ENCODE data around the gene OR52L1. TPM values are rescaled to one million over a fixed set of nuclear protein-coding genes. Genes with fewer than 3 reads are reported as not detected.

OR52L1 gene
- total and polyA plus RNA-seq, 2 of the 8 experiments (the other 6 are each of a cell fraction or from before 2014, with no cell fraction given) = 0.24 TPM; not detected in 1

DNA sequence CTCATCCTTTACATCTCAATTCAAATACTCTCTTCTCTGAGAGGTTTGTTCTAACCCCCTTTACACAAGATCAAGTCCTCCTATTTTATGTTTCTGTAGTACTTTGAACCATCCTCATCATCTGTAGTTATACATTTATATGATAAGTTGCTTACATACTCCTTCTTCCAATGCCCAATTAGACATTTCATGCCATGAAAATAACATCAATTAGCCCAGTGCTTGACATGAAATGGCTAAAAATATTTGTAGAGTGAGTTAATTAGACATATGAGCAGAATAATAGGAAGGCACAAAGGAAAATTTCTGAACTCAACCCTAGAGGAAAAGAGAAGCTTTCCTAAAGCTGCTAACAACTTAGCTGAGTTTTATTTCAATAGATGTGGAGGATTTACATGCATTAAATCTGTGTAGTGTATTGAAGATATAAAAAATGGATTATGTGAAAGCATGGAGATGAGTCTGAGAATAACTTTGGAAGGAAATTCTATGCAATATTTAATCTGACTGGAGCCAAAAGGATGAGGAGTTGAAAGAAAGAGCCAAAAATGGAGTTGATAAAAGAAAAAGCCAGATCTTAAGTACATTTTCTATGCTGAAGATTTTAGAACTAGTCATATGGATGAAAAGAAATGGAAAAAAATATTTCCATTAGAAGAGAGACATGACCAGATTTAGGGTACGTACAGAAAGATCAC is 44.1 kb upstream of the OR52L1 start, which contains the start of gene OR56A1:
Gene OR56A1 (minus strand): TSS at position 51 of the 698 bp plus-strand sequence. CDS start 3,066 bp downstream, outside the sequence.
- Histone ChIP-seq H3K9me3 (ENCODE audit: insufficient read depth in 2 of 2, low read depth in 1 of 2, low read length in 1 of 2) (no peaks in the 10 kb centered on the region), H3K14ac (ENCODE audit: insufficient read length) (no peak within 1 kb of the TSS), H4K91ac (replicated peaks; ENCODE audit: insufficient read length, low read length) (no peak within 1 kb of the TSS), H3K4me3 (ENCODE audit: extremely low read depth in 1 of 4, insufficient read depth in 2 of 4, low read depth in 3 of 4, low read length in 4 of 4) (no peak within 1 kb of the TSS), H3K4me2 (ENCODE audit: insufficient read depth in 1 of 2, low read depth in 2 of 2, low read length in 2 of 2) (no peak within 1 kb of the TSS), H2AK5ac (ENCODE audit: low read depth, low read length) (no peak within 1 kb of the TSS), H3K9ac (replicated peaks in 1 of 4; ENCODE audit: extremely low read depth in 1 of 4, low read depth in 3 of 4, low read length in 3 of 4) (no peak within 1 kb of the TSS), H3K27ac (ENCODE audit: low read depth, low read length) (no peak within 1 kb of the TSS), H2BK12ac (ENCODE audit: low read depth, low read length) (no peak within 1 kb of the TSS), H2BK5ac (ENCODE audit: low read depth, low read length) (no peak within 1 kb of the TSS), H3K23ac (ENCODE audit: insufficient read length) (no peak within 1 kb of the TSS), H3K56ac (replicated peaks; ENCODE audit: insufficient read length, low read depth, low read length) (no peak within 1 kb of the TSS), H3K4ac (replicated peaks; ENCODE audit: insufficient read length, low read depth, low read length) (no peak within 1 kb of the TSS), H3K27me3 (replicated peaks in 1 of 4; ENCODE audit: control insufficient read depth in 3 of 4, extremely low read depth in 1 of 4, insufficient read depth in 3 of 4, low read length in 3 of 4) (peaks cover 0 to 1% (median 0%) of the 10 kb centered on the region in 4 experiments; a peak in 1 of 7 replicates), H2BK15ac (ENCODE audit: low read length) (no peak within 1 kb of the TSS), H3K36me3 (ENCODE audit: control insufficient read depth in 2 of 4, insufficient read depth in 4 of 4, low read length in 3 of 4) (no peaks in the 10 kb centered on the region), H3K79me2 (ENCODE audit: control insufficient read depth in 1 of 2, insufficient read depth in 2 of 2, low read length in 2 of 2) (no peaks in the 10 kb centered on the region), H3K18ac (ENCODE audit: extremely low read depth, low read length) (no peak within 1 kb of the TSS), H2AFZ (ENCODE audit: low read length) (no peak within 1 kb of the TSS), H3K23me2 (ENCODE audit: low read depth, low read length) (no peaks in the 10 kb centered on the region), H3K4me1 (replicated peaks in 1 of 4; ENCODE audit: control insufficient read depth in 3 of 4, insufficient read depth in 4 of 4, low read length in 3 of 4) (no peaks in the 10 kb centered on the region), H3K79me1 (ENCODE audit: low read depth, low read length) (no peaks in the 10 kb centered on the region), H4K8ac (ENCODE audit: extremely low read depth, insufficient read depth, low read length) (no peak within 1 kb of the TSS), H2BK120ac (replicated peaks; ENCODE audit: low read depth, low read length) (no peak within 1 kb of the TSS), H4K20me1 (replicated peaks in 1 of 2; ENCODE audit: control insufficient read depth in 1 of 2, insufficient read depth in 2 of 2, low read length in 2 of 2) (no peaks in the 10 kb centered on the region), H2BK20ac (ENCODE audit: low read length) (no peak within 1 kb of the TSS), H4K5ac (ENCODE audit: insufficient read length, low read depth, low read length) (no peak within 1 kb of the TSS)
- WGBS, 2 experiments (ENCODE audit: extremely low coverage in 1 of 2, insufficient coverage in 1 of 2, insufficient read length in 1 of 2, insufficient replicate concordance in 2 of 2, low coverage in 1 of 2, low lambda C conversion rate in 2 of 2, missing lambda C conversion rate in 1 of 2) = 93% methylated on average over 1 of the region's 1 CpG; no CpG with 5 or more reads in 1 of the 2 experiments
- ChIA-PET CTCF (ENCODE audit: partially characterized antibody) (interaction anchor here (1.1 to 1.6 kb wide), 2 partner anchors 39 to 332 kb away, joined by 3 to 5 read pairs; no protein-coding TSS in a partner anchor), POLR2A (ENCODE audit: partially characterized antibody) (no interaction called here)
- DNase-seq (ENCODE audit: low read depth in 1 of 2, low spot score in 2 of 2) (no peak), FAIRE-seq (no peak)
- TF ChIP-seq, protein P1, sequence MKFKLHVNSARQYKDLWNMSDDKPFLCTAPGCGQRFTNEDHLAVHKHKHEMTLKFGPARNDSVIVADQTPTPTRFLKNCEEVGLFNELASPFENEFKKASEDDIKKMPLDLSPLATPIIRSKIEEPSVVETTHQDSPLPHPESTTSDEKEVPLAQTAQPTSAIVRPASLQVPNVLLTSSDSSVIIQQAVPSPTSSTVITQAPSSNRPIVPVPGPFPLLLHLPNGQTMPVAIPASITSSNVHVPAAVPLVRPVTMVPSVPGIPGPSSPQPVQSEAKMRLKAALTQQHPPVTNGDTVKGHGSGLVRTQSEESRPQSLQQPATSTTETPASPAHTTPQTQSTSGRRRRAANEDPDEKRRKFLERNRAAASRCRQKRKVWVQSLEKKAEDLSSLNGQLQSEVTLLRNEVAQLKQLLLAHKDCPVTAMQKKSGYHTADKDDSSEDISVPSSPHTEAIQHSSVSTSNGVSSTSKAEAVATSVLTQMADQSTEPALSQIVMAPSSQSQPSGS (IDR thresholded peaks at IDR 0.05; ENCODE audit: low read length) = no peak
- TF ChIP-seq YY1 (IDR thresholded peaks at IDR 0.05; ENCODE audit: low read depth, low read length) (no peak), POLR2A (IDR thresholded peaks at IDR 0.05; ENCODE audit: control extremely low read depth in 1 of 2, low read depth in 2 of 2, low read length in 2 of 2) (no peak), PHF8 (conservative IDR thresholded peaks at IDR 0.05; ENCODE audit: low read depth, low read length) (no peak), TAF1 (IDR thresholded peaks at IDR 0.05; ENCODE audit: low read depth, low read length) (no peak), BCL11A (IDR thresholded peaks at IDR 0.05; ENCODE audit: low read depth in 2 of 2, low read length in 2 of 2) (no peak), GTF2F1 (IDR thresholded peaks at IDR 0.05; ENCODE audit: borderline replicate concordance, low read depth, low read length) (no peak), SP4 (IDR thresholded peaks at IDR 0.05; ENCODE audit: low read length) (no peak), RNF2 (IDR thresholded peaks at IDR 0.05; ENCODE audit: borderline replicate concordance, low read depth, low read length, missing control alignments, poor library complexity, severe bottlenecking) (no peak), RFX5 (IDR thresholded peaks at IDR 0.05; ENCODE audit: borderline replicate concordance, low read depth, low read length) (no peak), RAD21 (IDR thresholded peaks at IDR 0.05 in 1 of 2, conservative IDR thresholded peaks at IDR 0.05 in 1 of 2; ENCODE audit: low read depth in 2 of 2, low read length in 2 of 2) (no peak)

All from H1 (cell line).